SH-SY5Y (cell line): ENCODE data around the gene ZFAND2A.

Source experiments
- GATA2 ChIP-seq: IDR thresholded peaks from 2 replicates; pipeline ENCODE4 v1.6.1; 2011; ENCODE audit warnings: mild to moderate bottlenecking, low read depth, low read length
- GATA3 ChIP-seq: IDR thresholded peaks from 2 replicates; pipeline ENCODE4 v1.6.1; 2011; ENCODE audit warnings: low read depth, mild to moderate bottlenecking, low read length, moderate library complexity

ZFAND2A gene

GRCh38 chr7:1176891-1177373, 16.9 kb upstream of the ZFAND2A start:
- TF ChIP-seq GATA3 (no peak), GATA2 (no peak)

DNA sequence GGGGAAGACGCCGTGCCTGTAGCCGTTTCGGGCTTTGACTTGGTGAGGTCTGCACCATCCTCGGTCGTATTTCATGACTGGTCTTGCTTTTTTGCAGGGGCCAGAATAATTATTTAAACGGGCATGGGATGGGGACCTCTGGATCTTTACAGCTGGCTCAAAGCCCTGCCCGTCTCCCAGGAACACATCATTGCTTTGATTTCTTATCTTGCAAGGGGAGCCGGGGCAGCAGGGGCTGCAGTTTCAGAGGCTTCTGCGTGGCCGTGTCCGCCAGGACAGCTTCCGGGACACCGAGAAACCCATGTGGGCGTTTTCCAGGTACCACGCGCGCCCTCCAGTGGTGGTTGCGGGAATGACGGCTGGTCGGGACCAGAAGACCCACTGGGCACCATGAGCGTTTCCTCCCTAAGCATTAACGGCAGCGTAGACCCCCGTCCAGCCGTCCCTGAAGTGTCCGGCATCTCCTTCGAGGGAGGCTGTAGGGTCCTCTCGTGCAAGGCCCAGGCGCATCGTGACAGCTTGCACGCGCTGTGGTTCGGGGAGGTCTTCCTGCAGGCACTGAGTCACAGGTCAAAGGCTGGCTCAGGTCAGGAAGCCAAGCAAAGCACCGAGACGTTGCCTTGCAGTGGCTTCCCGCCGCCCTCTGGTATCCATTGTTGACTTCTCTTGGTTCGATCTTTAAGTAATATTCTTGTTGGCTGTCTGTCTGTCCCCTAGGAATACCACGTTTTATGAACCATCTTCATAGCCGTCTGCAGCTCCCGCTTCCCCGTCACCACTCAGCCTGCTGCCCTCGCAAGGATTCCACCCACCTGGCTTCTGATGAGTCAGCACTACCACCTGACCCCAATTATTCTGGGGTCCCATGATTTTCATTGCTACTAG, 16.2 kb upstream of the ZFAND2A start:
- TF ChIP-seq GATA2 = peak; percentile 25; the same call in 1 of the 2 replicates
- no peak for TF ChIP-seq GATA3

GRCh38 chr7:1175597-1175966, 15.6 kb upstream of the ZFAND2A start:
- no peak for TF ChIP-seq GATA3
- TF ChIP-seq GATA2 = no peak

DNA sequence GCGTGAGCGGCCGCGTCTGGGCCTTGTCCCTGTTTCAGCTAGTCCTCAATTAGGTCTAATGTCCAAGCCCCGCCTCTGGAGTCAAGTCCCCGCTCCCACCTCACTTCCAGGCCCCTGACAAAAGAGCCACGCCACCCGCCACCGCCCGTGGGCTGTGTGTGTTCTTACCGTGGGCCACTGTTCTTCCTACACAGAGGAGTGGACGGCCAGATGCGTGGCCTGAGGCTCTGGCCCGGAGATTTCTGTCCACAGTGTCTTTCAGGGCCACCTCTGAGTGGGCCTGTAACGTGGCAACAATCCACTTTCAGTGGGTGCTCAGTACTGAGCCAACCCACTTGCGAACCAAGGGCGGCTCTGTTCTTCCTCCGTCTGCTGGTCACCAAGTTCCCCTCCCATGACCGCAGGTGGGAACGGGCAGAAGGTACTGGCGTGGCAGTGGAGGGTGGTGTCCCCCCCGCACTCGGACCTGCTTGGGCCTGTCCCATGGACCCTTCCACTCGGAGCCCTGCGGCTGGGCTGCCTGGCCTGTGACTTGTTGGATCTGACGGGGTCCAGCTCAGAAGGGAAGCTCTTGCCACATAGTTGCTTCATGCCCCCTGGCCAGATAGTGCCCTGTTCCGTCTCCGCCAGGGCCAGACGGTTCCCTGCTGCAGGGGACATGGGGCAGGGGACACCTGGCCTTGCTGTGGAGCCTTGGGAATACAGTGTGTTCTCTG, 15.0 kb upstream of the ZFAND2A start:
- no peak for TF ChIP-seq GATA3
- TF ChIP-seq GATA2 = no peak

- no peak for TF ChIP-seq GATA3
- TF ChIP-seq GATA2 = no peak
Measured at GRCh38 chr7:1174002-1174401, 14.0 kb upstream of the ZFAND2A start.

DNA sequence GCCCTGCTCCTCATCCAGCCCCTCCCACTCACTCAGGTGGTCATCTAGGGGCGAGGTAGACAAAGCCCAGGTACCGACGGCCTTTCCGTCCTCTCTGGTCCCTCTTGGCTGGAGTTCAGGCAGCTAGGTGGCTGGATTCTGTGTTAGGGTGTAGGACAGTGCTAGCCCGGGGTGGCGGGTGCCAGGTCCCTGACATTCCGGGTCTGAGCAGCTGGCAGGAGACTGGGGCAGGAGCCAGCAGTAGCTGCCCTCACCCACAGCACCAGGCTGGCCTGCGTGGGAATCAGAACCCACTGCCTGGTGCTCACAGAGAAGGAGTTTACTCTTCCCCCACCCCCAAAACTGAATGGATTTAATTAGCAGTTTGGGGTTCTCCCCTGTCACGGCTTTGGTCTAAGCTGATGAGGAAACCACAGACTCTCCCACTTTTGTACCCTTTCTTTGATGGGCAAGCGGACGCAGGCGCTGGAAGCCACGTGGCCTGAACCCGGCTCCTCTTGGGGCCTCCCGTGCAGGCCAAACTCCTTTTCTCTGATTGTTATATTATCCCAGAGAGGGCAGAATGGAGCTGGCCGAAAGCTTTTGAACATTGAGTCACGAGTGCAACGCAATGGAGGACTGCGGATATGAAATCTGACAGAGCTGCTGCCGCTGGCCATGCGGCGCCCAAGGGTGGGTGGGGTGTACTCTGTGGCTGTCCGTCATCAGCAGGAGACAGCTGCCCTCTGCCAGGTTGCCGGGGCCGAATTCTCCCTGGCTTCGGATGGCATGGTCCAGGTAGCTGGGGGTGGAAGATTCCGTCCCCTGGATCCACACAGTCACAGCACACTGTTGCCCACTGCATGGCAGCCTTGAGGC, 12.9 kb upstream of the ZFAND2A start:
- TF ChIP-seq GATA3 (no peak), GATA2 (no peak)

DNA sequence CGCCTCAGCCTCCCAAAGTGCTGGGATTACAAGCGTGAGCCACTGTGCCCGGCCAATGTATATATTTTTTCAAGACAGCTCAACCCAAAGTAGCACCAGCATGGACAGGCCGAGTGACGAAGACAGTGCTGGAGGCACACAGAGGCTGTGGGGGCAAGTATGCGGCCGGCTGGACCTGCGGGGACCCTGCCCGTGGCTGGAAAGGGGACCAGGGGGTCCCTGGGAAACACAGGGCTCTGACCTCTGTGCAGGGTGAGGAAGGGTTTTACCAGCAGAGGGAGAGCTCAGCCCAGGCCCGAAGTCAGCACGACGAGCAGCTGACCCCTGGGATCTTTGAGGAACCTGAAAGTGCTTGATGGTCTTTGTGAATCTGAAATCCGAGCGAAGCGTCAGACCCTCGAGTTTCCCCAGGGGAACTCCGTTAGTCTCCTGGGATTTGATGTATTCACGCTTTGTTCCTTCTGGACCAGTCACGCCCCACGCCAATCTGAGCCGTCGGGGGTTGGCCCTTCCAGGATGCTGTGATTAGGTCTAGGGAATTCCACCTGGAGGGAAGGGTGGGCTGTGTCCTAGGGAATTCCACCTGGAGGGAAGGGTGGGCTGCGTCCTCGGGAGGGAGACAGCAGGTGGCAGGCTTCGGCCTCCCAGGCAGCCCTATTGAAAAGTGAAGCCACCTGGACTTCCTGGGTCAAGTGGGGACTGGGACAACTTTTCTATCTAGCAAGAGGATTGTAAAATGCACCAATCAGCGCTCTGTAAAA, 10.9 kb upstream of the ZFAND2A start:
- TF ChIP-seq GATA3 (no peak), GATA2 (no peak)

- no peak for TF ChIP-seq GATA2
- no peak for TF ChIP-seq GATA3
Measured at GRCh38 chr7:1169409-1170368, 9.7 kb upstream of the ZFAND2A start.

DNA sequence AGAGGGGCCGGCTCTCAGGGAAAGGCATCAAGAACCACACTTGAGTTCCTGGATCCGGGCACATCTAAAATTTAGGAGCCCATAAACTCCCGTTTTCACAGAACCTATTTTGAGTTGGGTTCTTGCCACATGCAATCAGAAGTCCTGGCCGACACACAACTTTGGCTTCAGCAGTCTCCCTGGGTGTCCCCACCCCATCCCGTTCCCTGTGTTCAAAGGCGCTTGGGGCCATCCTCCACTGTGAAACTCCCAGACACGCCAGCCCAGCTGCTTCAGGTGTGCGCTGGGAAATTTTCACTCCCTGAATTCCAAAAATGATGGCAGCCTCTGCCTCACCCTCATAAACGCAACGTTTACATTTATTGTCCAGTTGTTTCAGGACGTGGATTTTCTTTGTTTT, 8.4 kb upstream of the ZFAND2A start:
- TF ChIP-seq GATA2 = no peak
- no peak for TF ChIP-seq GATA3

- TF ChIP-seq GATA3 = no peak
- TF ChIP-seq GATA2 = no peak
Measured at GRCh38 chr7:1164436-1164835, 4.4 kb upstream of the ZFAND2A start.

DNA sequence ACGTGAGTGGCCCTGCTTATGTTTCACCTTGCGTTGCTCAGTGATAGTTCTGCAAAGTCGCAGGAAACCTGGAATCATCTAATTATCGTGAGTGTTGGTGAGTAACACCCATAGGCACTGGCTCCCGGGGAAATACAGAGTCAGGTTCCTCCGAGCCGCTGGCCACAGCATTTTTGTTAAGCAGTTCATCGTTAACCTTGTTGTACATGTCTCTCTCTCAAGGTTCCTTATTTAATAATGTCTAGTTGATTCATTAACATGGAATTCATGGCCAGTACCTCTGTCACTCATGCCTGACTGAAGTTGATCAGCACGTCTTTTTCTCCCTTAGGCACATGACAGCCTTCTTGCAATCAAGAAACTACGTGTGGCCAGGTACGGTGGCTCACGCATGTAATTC, 3.1 kb upstream of the ZFAND2A start:
- TF ChIP-seq GATA3 = no peak
- TF ChIP-seq GATA2 = no peak

- TF ChIP-seq GATA3 (no peak), GATA2 (no peak)
Measured at GRCh38 chr7:1160670-1161021, 650 bp upstream of the ZFAND2A start.
